TTC549 (cell line): ENCODE measurements around the gene KMT2C.
"Not testable (repeated sequence)": the region's sequence is repeated elsewhere in the genome, so short reads cannot be mapped to it uniquely, and the experiment has no call there.

Experiments
- FAIRE-seq: peaks from 2 replicates; lab custom pipeline; 2012; peaks lifted over from hg19 to GRCh38; lab: Jason Lieb, UNC

KMT2C gene

GRCh38 chr7:152355474-152356057, 80.2 kb downstream of the KMT2C start:
- no peak for FAIRE-seq

DNA sequence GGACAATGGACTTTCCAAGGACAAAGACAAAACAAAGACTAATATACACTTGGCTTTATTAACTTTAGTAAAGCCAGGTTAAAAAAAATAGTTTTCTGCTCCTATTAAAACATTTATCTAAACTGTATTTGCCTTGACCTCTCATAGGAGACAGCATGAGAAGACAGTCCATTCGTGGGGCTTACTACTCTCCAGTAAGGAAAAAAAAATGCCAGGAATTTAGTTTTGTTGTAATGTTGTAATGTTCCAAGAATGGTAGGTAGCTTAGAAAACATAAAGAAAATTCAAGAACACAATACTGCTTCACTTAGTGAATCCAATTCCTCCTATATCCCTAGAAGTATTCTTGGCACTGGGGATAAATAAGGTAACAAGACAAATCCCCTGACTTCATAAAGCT, 81.7 kb downstream of the KMT2C start:
- FAIRE-seq = no peak

DNA sequence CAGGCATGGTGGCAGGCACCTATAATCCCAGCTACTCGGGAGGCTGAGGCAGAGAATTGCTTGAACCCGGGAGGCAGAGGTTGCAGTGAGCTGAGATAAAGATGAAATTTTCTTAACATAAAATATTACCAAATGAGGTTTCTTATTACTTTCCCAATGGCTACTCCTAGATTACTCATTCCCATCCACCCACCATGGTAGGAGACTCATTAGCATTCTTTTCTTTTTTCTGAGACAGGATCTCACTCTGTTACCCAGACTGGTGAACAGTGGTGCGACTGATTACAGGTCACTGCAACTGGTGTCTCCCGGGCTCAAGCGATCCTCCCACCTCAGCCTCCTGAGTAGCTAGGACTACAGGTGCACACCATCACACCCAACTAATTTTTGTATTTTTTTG, 82.5 kb downstream of the KMT2C start:
- not testable (repeated sequence) for FAIRE-seq

- not testable (repeated sequence) for FAIRE-seq
These were observed 84.1 kb downstream of the KMT2C start for GRCh38 chr7:152351747-152352146.

- no peak for FAIRE-seq
These were observed 84.6 kb downstream of the KMT2C start for GRCh38 chr7:152351168-152351567.

DNA sequence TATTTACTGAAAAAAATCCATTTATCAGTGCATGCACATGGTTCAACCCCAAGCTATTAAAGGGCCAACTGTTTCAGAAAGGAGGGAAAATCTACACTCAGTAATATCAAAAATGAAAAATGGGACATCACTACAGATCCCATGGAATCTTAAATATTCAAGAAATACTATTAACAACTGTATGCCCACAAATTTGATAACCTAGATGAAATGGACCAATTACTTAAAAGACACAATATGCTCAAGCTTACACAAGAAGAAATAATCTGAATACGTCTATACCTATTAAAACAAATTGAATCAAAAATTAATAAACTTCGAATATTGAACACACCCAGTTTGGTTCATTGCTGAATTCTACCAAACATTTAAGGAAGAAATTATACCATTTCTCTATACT, 87.9 kb downstream of the KMT2C start:
- FAIRE-seq = no peak

DNA sequence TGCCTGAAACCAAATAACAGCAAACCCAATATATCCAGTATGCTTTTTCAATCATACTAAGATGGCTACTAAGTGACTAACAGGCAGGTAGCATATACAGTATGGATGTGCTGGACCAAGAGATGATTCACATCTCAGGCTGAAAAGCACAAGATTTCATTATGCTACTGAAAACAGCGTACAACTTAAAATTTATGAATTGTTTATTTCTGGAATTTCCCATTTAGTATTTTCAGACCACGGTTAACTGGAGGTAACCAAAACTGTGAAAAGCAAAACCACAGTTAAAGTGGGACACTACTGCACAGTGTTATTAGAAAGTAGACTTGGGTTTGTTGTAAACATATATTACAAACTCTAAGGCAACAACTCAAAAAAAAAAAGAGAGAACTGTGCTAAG, 91.5 kb downstream of the KMT2C start:
- no peak for FAIRE-seq

GRCh38 chr7:152342796-152343195, 93.0 kb downstream of the KMT2C start:
- no peak for FAIRE-seq

GRCh38 chr7:152341914-152342236, 93.9 kb downstream of the KMT2C start:
- FAIRE-seq = no peak

DNA sequence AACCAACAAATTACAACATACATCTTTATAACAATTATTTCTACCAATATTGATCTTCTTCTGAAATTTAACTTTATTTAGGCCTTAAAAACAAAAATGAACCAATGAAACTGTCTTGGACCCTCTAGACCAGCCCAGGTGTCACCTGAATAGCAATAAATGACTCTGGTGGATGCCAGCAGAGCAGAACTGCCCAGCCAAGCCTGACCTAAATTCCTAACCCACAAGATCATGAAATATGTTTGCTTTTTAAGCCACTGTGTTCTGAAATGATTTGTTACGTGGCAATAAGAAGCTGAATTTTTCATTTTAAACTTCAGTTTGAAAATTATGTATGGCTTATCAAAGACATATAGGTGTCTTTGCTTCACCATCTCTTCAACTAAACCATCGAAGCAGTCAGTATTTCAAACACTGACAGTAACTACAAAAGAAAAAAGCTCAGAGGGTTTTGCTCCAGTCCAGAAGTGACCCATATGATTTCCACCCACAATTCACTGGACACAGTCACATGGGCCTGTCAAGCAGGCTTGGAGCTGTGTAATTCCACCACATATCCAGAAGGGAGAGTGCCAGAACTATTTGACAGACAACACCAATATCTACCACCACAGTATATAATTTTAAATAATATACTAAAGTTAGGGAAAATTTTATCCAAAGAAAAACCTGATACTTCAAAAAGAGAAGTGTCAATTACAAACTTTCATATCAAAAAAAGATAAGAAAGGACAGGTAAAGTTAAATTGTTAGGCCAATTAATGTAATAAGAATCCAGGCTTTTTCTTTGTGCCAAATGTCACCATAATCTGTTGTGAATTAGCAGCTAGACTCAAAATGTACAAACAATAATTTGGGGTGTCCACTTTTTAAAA, 94.5 kb downstream of the KMT2C start:
- peak; percentile 83 for FAIRE-seq

GRCh38 chr7:152340161-152340560, 95.6 kb downstream of the KMT2C start:
- no peak for FAIRE-seq

DNA sequence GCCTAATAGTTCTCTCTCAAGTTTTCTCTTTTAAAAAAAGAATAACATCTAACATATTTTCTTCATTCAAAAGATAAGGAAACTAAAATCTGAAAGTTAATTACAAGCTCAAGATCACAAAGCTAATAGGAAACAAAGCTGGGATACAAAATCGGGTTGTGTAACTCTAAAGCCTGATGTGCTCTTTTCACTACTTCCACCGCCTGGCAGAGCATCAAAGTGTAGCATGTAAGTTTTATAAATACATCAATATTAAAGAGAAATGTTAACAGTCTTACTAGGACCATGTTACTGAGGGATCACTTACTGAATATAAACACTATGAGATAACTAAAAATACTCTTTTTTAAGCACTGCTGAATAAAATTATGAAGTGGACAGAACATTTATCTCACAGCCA, 97.2 kb downstream of the KMT2C start:
- no peak for FAIRE-seq

DNA sequence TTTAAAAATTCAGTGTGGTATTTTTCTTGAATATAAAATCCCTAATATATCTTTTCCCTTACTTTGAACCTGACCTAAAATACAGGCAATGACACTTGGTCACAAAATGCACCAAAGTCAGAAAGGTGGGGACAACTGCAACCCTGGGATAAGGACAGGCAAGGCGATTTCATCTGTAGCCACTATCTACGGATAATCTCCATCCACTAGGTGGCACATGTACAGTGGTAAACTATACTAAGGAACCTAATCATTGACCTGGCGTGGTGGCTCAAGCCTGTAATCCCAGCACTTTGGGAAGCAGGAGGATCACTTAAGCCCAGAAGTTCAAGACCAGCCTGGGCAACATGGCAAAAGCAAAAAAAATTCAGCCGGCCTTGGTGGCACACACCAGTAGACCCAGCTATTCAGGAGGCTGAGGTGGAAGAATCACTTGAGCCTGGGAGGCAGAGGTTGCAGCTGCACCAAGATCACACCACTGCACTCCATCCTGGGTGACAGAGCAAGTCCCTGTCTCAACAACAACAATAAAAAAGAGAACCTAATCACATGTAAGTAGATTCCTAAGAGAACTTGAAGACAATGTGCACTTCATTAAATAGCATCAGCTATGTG, 98.9 kb downstream of the KMT2C start:
- FAIRE-seq = peak; percentile 38

- no peak for FAIRE-seq
These were observed 99.8 kb downstream of the KMT2C start for GRCh38 chr7:152335900-152336571.

DNA sequence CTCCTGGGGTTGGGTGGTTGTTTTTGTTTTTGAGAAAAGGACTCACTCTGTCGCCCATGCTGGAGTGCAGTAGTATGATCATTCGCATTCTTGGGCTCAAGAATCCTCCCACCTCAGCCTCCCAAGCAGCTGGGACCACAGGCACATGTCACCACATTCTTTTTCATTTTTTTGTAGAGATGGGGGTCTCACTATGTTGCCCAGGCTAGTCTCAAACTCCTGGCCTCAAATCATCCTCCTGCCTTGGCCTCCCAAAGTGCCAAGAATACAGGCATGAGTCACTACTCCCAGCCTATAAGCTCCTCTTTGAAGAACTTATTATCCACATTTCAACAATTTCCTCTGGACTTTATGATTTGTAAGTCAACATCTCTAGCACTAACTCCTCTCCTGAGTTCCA, 102.7 kb downstream of the KMT2C start:
- FAIRE-seq = no peak

GRCh38 chr7:152330827-152331226, 105.0 kb downstream of the KMT2C start:
- no peak for FAIRE-seq

GRCh38 chr7:152329469-152329868, 106.3 kb downstream of the KMT2C start:
- FAIRE-seq = no peak

- FAIRE-seq = no peak
These were observed 107.6 kb downstream of the KMT2C start for GRCh38 chr7:152328234-152328633.

GRCh38 chr7:152315845-152316244, 120.0 kb downstream of the KMT2C start:
- FAIRE-seq = no peak

- no peak for FAIRE-seq
These were observed 121.8 kb downstream of the KMT2C start for GRCh38 chr7:152313831-152314604.

DNA sequence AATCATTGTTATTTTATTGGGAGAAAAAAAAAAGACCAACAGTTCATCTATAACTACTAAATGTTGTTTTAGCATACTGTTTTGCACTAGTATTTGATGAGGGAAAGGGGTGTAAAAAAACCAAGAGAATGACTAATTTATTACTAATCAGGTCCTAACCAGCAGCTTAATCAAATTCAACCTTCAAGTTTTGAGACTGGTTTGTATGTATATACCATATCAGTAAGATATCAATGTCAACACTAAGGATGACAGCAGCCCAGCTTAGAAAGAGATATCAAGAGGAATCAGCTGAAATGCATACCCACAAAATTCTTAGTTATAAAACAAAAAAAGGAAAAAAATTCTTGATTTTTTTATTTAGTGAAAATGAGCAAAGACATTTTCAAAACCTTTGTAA, 122.6 kb downstream of the KMT2C start:
- no peak for FAIRE-seq

- no peak for FAIRE-seq
These were observed 123.5 kb downstream of the KMT2C start for GRCh38 chr7:152312316-152312715.
